GM19023 (cell line): ENCODE data around the gene CDK13.
"Not testable (repeated sequence)": the region's sequence is repeated elsewhere in the genome, so short reads cannot be mapped to it uniquely, and the experiment has no call there.

Source experiments
- ATAC-seq: cut with Tn5 transposase; IDR thresholded peaks from one replicate; pipeline ENCODE4 v1.9.1; 2021; ENCODE audit warnings: mild to moderate bottlenecking, moderate library complexity; ENCODE audit not compliant: unreplicated experiment

The CDK13 gene

DNA sequence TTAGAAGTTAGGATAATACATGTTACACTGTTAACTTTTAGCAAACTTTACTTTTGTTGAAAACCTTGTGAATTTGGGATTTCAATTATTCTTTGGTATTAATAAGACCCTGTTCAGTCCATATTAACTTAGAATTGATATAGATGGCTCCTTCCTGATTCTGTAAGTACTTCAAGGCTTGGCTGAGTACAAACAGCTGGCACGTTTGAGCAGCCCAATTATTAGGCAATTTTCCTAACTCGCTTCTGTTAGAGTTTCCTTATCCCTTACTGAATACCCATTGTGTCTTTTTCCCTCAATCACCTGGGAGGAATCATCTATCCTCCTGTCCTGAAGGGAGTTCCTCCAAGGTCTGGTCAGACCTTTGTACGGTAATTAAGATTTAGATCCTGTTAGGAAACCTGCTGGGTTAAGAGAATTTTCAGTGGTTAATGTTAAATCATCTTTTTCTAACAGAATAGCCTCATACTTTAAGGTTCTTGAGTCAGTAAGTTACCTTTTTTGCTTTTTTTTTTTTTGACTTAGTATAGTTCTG is 195.6 kb downstream of the CDK13 start:
- not testable (repeated sequence) for ATAC-seq

DNA sequence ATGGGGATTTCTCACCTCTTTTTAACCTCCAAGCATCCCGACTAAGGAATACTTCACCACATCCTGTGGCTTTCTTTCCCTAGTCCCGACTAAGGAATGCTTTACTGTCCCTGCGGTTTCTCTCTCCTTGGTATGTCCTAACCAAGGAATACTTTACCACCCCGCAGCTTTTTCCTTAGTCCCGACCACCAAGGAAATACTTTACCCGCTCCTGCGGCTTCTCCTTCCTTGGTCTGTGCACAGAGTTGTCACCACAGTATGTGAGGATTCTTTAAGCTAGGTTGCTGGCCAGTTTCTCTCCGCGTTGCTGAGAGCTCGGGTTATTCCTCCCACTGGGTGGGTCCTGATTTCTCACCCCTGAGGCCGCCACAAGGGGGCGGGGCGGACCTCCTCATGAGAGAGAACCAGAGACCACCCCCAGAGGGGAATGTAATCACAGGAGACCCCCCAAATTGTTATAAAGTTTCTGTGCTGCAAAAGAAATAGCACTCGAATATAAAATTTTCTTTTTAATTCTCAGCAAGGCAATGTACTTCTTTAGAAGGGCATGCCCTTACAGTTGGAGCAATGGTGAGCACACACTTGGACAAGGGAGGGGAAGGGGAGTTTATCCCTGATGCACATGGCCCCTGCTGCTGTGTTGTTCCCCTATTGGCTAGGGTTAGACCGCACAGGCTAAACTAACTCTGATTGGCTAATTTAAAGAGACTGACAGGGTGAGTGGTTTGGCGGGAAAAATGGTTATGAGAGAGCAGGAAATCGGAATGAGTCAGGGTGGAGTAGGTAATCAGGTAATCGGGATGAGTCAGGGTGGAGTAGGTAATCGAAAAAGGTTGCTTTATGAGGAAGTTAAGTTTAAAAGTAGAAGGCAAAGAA is 197.6 kb downstream of the CDK13 start:
- ATAC-seq = no peak

DNA sequence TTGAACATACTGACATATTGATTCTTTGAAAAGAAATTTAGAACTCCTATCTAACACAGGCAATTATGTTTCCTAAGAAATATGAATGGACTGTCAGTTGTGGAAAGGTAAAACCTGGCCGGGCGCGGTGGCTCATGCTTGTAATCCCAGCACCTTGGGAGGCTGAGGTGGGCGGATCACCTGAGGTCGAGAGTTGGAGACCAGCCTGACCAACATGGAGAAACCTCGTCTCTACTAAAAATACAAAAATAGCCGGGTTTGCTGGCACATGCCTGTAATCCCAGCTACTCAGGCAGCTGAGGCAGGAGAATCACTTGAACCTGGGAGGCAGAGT is 198.2 kb downstream of the CDK13 start:
- not testable (repeated sequence) for ATAC-seq

DNA sequence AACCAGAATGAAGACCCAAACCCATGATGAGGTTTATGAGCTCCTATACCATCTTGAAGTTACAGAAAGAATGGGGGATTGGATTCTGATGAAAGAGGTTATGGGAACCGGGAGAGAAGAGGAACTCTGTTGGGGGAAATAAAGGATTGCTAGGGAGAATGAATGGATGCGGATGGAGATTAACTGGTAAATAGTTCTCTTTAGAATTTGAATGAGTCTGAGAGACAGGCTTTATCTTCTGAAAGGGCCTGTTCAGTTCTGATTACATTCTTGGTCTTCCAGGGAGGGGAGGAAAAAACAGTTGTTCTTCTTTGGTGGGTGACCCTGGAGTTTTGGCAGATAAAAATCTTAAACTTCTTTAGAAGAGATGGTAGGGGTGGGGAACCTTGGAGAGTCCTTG is 198.6 kb downstream of the CDK13 start:
- no peak for ATAC-seq
